Memory B cell (primary cell): ENCODE results near the gene ARMS2.
A peak's percentile ranks its signal among the peaks of the same experiment; 100 is the strongest.

Experiments
- ATAC-seq: fragments of 150-1000 bp; cut with Tn5 transposase; 2 replicates; pipeline ENCODE4 v1.10.0; 2021; ENCODE audit warnings: low read depth, mild to moderate bottlenecking, moderate library complexity
- DNase-seq, 2 donors: peaks; one replicate each; pipeline ENCODE4 v3.0.0; 2022; ENCODE audit warnings: low spot score in 2 of 2
- H3K27ac Mint-ChIP-seq: one replicate; pipeline ENCODE4 v1.8.0; 2022; ENCODE audit warnings: mild to moderate bottlenecking, moderate library complexity, mixed read lengths
- H3K27me3 Mint-ChIP-seq: one replicate; pipeline ENCODE4 v1.8.0; 2022; ENCODE audit warnings: mixed read lengths
- H3K36me3 Mint-ChIP-seq: one replicate; pipeline ENCODE4 v1.8.0; 2022; ENCODE audit warnings: mild to moderate bottlenecking, mixed read lengths
- H3K4me1 Mint-ChIP-seq: one replicate; pipeline ENCODE4 v1.8.0; 2022; ENCODE audit warnings: mixed read lengths
- H3K4me3 Mint-ChIP-seq: one replicate; pipeline ENCODE4 v1.8.0; 2022; ENCODE audit warnings: mild to moderate bottlenecking, moderate library complexity, mixed read lengths
- H3K9me3 Mint-ChIP-seq: one replicate; pipeline ENCODE4 v1.8.0; 2022; ENCODE audit warnings: mixed read lengths

Gene ARMS2, protein sequence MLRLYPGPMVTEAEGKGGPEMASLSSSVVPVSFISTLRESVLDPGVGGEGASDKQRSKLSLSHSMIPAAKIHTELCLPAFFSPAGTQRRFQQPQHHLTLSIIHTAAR

DNA sequence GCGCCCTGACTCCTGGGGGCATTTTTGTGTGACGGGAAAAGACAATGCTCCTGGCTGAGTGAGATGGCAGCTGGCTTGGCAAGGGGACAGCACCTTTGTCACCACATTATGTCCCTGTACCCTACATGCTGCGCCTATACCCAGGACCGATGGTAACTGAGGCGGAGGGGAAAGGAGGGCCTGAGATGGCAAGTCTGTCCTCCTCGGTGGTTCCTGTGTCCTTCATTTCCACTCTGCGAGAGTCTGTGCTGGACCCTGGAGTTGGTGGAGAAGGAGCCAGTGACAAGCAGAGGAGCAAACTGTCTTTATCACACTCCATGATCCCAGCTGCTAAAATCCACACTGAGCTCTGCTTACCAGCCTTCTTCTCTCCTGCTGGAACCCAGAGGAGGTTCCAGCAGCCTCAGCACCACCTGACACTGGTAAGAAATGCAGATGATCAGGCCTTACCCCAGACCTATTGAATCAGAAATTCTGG is at the start of gene ARMS2:
Gene ARMS2, plus strand, starts transcription at position 51 of the 478 bp plus-strand sequence. Its CDS starts 75 bp downstream, at position 126.
- Mint-ChIP-seq H3K4me1 (no peaks in the 10 kb centered on the region), H3K4me3 (no peak within 1 kb of the TSS), H3K9me3 (no peaks in the 10 kb centered on the region), H3K27ac (no peak within 1 kb of the TSS), H3K36me3 (no peaks in the 10 kb centered on the region), H3K27me3 (peaks cover 10% of the 10 kb centered on the region)
- no peak for DNase-seq
- ATAC-seq = no peak

GRCh38 chr10:122407375-122408125 is 46.9 kb upstream of the ARMS2 start:
- H3K36me3 Mint-ChIP-seq = peaks cover 3% of the 10 kb centered on the region
- H3K4me1 Mint-ChIP-seq = no peaks in the 10 kb centered on the region
- no peak for DNase-seq
- H3K9me3 Mint-ChIP-seq = no peaks in the 10 kb centered on the region
- no peak for ATAC-seq
- no peaks in the 10 kb centered on the region for H3K27me3 Mint-ChIP-seq
- H3K4me3 Mint-ChIP-seq = no peak overlapping the region
- no peak overlapping the region for H3K27ac Mint-ChIP-seq

- Mint-ChIP-seq H3K36me3 (peaks cover 14% of the 10 kb centered on the region), H3K27me3 (no peaks in the 10 kb centered on the region), H3K9me3 (no peaks in the 10 kb centered on the region), H3K4me3 (no peak overlapping the region), H3K4me1 (peaks cover 11% of the 10 kb centered on the region), H3K27ac (no peak overlapping the region)
- DNase-seq (no peak), ATAC-seq (no peak)
These were observed 41.1 kb upstream of the ARMS2 start for GRCh38 chr10:122413327-122413726.

DNA sequence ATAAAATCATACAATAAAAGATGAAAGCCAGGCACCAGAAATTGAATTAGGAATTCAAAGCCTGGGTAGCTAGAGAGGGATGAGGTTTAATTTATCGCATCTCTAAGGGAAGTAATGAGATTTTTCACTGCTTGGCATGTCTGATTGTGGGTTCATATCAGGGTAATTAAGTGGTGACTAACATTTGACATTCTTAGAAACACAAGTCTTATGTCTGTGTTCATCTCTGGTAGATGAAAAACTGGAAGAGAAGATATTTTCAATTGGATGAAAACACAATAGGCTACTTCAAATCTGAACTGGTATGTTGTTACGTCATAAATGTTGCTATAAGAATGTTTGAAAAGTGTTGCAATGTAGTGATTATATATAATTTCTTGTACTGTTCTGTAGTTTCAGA is 36.8 kb upstream of the ARMS2 start:
- DNase-seq (no peak), ATAC-seq (no peak)
- Mint-ChIP-seq H3K36me3 (peaks cover 15% of the 10 kb centered on the region), H3K9me3 (no peaks in the 10 kb centered on the region), H3K4me3 (no peak overlapping the region), H3K27ac (no peak overlapping the region), H3K27me3 (no peaks in the 10 kb centered on the region), H3K4me1 (peaks cover 11% of the 10 kb centered on the region)

- no peak overlapping the region for H3K27ac Mint-ChIP-seq
- H3K36me3 Mint-ChIP-seq = peaks cover 15% of the 10 kb centered on the region
- H3K9me3 Mint-ChIP-seq = no peaks in the 10 kb centered on the region
- DNase-seq = no peak
- ATAC-seq = no peak
- no peaks in the 10 kb centered on the region for H3K27me3 Mint-ChIP-seq
- H3K4me1 Mint-ChIP-seq = peaks cover 11% of the 10 kb centered on the region
- no peak overlapping the region for H3K4me3 Mint-ChIP-seq
These were observed 35.4 kb upstream of the ARMS2 start for GRCh38 chr10:122419016-122419415.

DNA sequence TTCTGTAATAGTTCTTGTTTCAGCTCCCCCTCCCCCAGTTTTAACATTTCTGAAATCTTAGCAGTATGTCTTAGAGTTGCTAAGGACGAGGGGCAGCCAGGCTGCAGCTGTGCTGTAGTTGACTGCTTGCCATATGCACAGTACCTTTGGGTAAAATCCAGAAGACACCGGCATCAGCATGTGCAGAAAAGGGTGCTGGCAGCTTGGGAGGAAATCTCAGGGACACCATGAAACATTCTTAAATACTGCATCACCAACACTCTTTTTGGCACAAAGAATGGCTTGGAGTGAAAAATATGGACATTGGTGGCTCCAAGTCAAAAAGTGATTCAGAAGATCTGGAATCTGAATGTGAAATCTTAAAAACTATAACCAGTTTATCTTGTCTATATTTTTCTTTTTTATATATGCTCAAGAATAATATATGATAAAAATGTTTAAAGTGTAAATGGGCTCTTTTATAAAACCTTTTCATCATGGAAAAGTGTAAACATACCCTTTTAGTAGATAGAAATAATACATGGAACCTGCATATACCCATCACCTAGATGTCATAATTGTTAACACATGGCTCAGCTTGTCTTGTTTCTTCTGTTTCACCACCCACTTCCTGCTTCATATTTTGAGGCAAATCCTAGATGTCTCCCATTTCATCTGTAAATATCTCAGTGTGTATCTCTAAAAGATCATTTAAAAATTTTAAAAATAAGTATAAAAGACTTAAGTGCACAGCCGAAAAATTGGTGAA is 34.4 kb upstream of the ARMS2 start:
- no peaks in the 10 kb centered on the region for H3K9me3 Mint-ChIP-seq
- no peak overlapping the region for H3K4me3 Mint-ChIP-seq
- peaks cover 12% of the 10 kb centered on the region for H3K36me3 Mint-ChIP-seq
- no peaks in the 10 kb centered on the region for H3K27me3 Mint-ChIP-seq
- peak overlapping the region; percentile 39 for H3K27ac Mint-ChIP-seq
- no peak for DNase-seq
- ATAC-seq = no peak
- peaks cover 11% of the 10 kb centered on the region for H3K4me1 Mint-ChIP-seq

- H3K36me3 Mint-ChIP-seq = peaks cover 12% of the 10 kb centered on the region
- no peaks in the 10 kb centered on the region for H3K27me3 Mint-ChIP-seq
- no peak for DNase-seq
- peak overlapping the region; percentile 39 for H3K27ac Mint-ChIP-seq
- no peak overlapping the region for H3K4me3 Mint-ChIP-seq
- peaks cover 11% of the 10 kb centered on the region for H3K4me1 Mint-ChIP-seq
- H3K9me3 Mint-ChIP-seq = no peaks in the 10 kb centered on the region
- ATAC-seq = no peak
These were observed 33.8 kb upstream of the ARMS2 start for GRCh38 chr10:122420624-122421007.

DNA sequence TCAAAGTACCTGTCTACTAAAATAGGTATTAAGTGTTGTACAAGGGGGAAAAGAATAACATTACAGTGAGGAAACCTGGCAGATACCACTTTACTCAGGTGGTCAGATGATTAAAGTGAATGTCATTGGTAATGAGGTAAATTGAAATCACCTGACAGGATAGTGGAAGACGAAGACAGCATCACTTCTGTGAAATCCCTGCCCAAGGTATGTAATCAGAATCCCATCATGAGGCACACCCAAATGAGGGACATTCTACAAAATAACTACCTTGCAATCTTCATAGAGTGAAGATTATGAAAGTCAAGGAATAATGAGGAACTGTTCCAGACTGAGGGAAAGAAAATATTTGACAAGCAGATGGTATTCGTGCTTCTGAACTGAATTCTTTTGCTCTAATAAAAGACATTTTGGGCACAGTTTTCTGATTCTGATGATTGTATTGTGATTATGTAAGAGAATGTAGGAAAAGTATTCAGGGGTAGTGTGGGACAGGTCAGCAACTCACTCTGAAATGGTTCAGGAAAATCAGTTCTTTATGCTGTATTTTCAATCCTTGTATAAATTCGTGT is 33.3 kb upstream of the ARMS2 start:
- peak overlapping the region; percentile 39 for H3K27ac Mint-ChIP-seq
- no peak for DNase-seq
- peaks cover 10% of the 10 kb centered on the region for H3K4me1 Mint-ChIP-seq
- H3K9me3 Mint-ChIP-seq = no peaks in the 10 kb centered on the region
- no peaks in the 10 kb centered on the region for H3K27me3 Mint-ChIP-seq
- no peak overlapping the region for H3K4me3 Mint-ChIP-seq
- no peak for ATAC-seq
- H3K36me3 Mint-ChIP-seq = peaks cover 8% of the 10 kb centered on the region

GRCh38 chr10:122421742-122422141 is 32.7 kb upstream of the ARMS2 start:
- no peaks in the 10 kb centered on the region for H3K27me3 Mint-ChIP-seq
- no peaks in the 10 kb centered on the region for H3K9me3 Mint-ChIP-seq
- peaks cover 7% of the 10 kb centered on the region for H3K4me1 Mint-ChIP-seq
- ATAC-seq (no peak), DNase-seq (no peak)
- peaks cover 6% of the 10 kb centered on the region for H3K36me3 Mint-ChIP-seq
- no peak overlapping the region for H3K4me3 Mint-ChIP-seq
- no peak overlapping the region for H3K27ac Mint-ChIP-seq

DNA sequence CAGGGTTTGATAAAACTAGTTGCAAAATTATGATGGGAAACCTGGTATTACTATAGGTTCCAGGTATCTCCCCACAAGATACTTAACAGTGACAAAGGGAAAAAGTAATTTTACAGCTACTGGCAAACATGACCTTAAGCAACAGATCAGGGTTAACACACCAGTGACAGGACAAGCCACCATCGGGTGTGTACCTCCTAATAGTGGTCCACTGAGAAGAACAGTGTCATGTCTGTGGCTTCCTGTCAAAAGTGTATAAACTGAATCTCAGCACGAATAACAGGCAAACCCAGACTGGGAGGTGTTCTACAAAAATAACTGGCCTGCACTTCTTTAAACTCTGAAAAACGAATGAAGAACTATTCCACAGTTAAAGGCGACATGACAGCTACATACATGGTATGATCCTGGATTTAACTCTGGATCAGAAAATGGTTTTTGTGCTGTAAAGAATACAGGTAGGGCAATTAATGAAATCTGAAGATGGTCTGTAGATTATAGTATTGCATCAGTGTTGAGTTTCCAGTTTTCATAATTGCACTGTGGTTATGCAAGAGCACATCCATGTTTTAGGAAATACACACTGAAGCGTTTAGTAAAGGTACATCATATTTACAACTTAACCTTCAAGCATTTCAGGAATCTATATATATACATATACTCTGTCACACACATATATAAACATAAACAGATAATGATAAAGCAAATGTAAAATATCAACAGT is 32.0 kb upstream of the ARMS2 start:
- ATAC-seq (no peak), DNase-seq (no peak)
- Mint-ChIP-seq H3K4me1 (peaks cover 8% of the 10 kb centered on the region), H3K36me3 (peaks cover 8% of the 10 kb centered on the region), H3K27ac (no peak overlapping the region), H3K9me3 (no peaks in the 10 kb centered on the region), H3K4me3 (no peak overlapping the region), H3K27me3 (no peaks in the 10 kb centered on the region)

- DNase-seq (no peak), ATAC-seq (no peak)
- Mint-ChIP-seq H3K4me1 (peaks cover 8% of the 10 kb centered on the region), H3K4me3 (no peak overlapping the region), H3K27ac (no peak overlapping the region), H3K36me3 (peaks cover 8% of the 10 kb centered on the region), H3K27me3 (no peaks in the 10 kb centered on the region), H3K9me3 (no peaks in the 10 kb centered on the region)
These were observed 30.4 kb upstream of the ARMS2 start for GRCh38 chr10:122424059-122424458.

DNA sequence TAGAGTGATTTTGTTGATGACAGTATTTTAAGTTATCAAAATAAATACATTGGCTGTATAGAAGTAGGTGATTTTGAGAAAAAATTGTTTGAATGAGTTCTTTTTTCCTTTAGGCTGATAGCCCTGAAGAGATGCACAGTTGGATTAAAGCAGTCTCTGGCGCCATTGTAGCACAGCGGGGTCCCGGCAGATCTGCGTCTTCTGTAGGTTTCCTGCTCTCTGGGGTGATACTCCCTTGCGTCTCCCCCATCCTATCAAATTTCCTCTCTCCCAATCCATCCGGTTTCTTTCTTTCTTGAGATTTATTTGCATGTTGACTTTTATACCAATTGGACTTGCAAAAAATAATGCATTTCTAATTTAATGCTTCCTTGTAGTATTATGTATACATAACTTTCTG is 27.6 kb upstream of the ARMS2 start:
- H3K27ac Mint-ChIP-seq = peak overlapping the region; percentile 17
- H3K9me3 Mint-ChIP-seq = no peaks in the 10 kb centered on the region
- H3K4me1 Mint-ChIP-seq = peaks cover 8% of the 10 kb centered on the region
- peaks cover 5% of the 10 kb centered on the region for H3K36me3 Mint-ChIP-seq
- no peak for ATAC-seq
- no peak for DNase-seq
- no peak overlapping the region for H3K4me3 Mint-ChIP-seq
- H3K27me3 Mint-ChIP-seq = no peaks in the 10 kb centered on the region

GRCh38 chr10:122427280-122427679 is 27.2 kb upstream of the ARMS2 start:
- peak overlapping the region; percentile 17 for H3K27ac Mint-ChIP-seq
- no peaks in the 10 kb centered on the region for H3K9me3 Mint-ChIP-seq
- H3K4me1 Mint-ChIP-seq = peaks cover 8% of the 10 kb centered on the region
- no peak for ATAC-seq
- DNase-seq = no peak
- no peaks in the 10 kb centered on the region for H3K27me3 Mint-ChIP-seq
- H3K4me3 Mint-ChIP-seq = no peak overlapping the region
- H3K36me3 Mint-ChIP-seq = peaks cover 5% of the 10 kb centered on the region
